ENCODE measurements around the gene PAFAH1B1.
"Not testable (repeated sequence)": the region's sequence is repeated elsewhere in the genome, so short reads cannot be mapped to it uniquely, and the experiment has no call there.

The PAFAH1B1 gene

DNA sequence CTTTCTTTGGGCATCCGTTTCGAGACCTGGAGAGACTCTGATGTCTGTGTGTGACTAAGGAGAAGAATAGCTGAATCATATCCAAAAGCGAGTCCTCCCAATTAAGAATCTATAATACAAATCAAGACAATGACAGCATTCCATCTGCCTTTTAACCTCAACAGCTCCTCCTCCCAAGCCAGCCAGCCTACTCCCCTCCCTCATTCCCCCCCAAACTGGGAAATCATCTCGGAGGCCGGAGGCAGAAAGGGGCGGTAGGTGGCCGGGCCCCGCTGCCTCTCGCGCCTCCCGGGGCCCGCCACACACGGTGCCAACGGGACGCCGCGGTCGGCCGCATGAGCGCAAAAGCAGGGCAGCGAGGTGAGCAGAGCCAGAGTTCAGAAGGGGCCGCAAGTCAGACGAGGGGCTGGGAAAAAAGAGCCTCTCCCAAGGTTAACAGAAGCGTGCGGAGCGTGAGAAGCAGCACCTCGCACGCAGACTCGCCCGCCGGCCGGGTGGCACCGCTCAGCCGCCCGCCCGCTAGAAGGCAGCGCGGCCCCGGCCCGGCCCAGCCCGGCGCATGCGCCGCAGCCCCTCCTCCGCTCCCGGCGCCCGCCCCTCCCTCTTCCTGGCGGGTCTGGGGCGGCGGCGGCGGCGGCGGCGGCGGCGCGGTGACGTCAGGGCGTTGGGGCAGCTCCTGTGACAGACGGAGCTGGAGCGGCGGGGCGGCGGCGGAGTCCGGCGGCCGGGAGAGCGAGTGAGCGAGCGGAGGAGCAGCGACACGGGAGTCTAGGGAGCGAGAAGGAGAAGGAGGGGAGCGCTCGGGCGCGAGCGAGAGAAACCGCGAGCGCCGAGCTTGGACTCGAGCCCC, at the start of gene PAFAH1B1:
Gene PAFAH1B1, plus strand, starts transcription at position 684 of the 850 bp plus-strand sequence. CDS start 44,635 bp downstream, outside the sequence.
- peak within 1 kb of the TSS; percentile 92 for H3K4me3 ChIP-seq (ENCODE audit: low read length)
- H3K4me1 ChIP-seq (ENCODE audit: control insufficient read depth, low read length): peaks cover 35% of the 10 kb centered on the region
- no peak for TF ChIP-seq EZH2phosphoT487 (IDR thresholded peaks at IDR 0.05; ENCODE audit: borderline replicate concordance, low read length)
- TF ChIP-seq, protein P1, sequence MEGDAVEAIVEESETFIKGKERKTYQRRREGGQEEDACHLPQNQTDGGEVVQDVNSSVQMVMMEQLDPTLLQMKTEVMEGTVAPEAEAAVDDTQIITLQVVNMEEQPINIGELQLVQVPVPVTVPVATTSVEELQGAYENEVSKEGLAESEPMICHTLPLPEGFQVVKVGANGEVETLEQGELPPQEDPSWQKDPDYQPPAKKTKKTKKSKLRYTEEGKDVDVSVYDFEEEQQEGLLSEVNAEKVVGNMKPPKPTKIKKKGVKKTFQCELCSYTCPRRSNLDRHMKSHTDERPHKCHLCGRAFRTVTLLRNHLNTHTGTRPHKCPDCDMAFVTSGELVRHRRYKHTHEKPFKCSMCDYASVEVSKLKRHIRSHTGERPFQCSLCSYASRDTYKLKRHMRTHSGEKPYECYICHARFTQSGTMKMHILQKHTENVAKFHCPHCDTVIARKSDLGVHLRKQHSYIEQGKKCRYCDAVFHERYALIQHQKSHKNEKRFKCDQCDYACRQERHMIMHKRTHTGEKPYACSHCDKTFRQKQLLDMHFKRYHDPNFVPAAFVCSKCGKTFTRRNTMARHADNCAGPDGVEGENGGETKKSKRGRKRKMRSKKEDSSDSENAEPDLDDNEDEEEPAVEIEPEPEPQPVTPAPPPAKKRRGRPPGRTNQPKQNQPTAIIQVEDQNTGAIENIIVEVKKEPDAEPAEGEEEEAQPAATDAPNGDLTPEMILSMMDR (IDR thresholded peaks at IDR 0.05; ENCODE audit: low read depth, low read length, poor library complexity, severe bottlenecking): peak; percentile 22

DNA sequence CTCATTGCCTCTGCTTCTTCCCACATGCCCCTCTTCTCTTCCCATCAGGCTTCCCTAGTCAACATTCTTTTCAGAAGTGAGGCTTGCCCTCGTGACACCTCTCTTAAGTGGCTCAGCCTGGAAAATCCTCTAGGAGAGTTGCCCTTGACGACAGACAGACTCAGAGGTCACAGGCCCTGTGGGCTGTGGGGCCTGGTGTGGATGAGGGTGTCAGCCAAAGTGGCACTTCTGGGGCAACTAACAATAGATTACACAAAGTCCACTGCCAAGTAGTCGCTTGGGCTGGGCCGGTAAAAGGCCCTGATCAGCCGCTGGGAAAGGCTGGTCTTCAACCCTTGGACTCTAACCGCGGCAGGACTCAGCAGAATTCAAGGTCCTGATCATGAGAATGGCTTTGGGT, 48.1 kb upstream of the PAFAH1B1 start:
- H3K4me3 ChIP-seq (ENCODE audit: low read length): no peak overlapping the region

More for the DNA sequence above, at the start of gene PAFAH1B1:
- H3K27ac ChIP-seq (ENCODE audit: low read depth, low read length): peak within 1 kb of the TSS; percentile 85
- H3K4me2 ChIP-seq (ENCODE audit: low read length): peak within 1 kb of the TSS; percentile 98
- no peaks in the 10 kb centered on the region for H3K27me3 ChIP-seq (ENCODE audit: control insufficient read depth, low read length)
- H3K36me3 ChIP-seq (ENCODE audit: control insufficient read depth, low read length): peaks cover 31% of the 10 kb centered on the region
- H3K79me2 ChIP-seq (ENCODE audit: control insufficient read depth, low read length): peaks cover 45% of the 10 kb centered on the region
- no peaks in the 10 kb centered on the region for H3K9me3 ChIP-seq (ENCODE audit: control insufficient read depth, insufficient read depth, low read length)
- H3K9me2 ChIP-seq (replicated peaks; ENCODE audit: control insufficient read depth, low read length): no peaks in the 10 kb centered on the region
- peaks cover 12% of the 10 kb centered on the region for H4K20me1 ChIP-seq (ENCODE audit: control insufficient read depth, insufficient read depth, low read depth, low read length)
- peaks cover 8% of the 10 kb centered on the region for H3F3A ChIP-seq (ENCODE audit: control insufficient read depth, insufficient read depth)

DNA sequence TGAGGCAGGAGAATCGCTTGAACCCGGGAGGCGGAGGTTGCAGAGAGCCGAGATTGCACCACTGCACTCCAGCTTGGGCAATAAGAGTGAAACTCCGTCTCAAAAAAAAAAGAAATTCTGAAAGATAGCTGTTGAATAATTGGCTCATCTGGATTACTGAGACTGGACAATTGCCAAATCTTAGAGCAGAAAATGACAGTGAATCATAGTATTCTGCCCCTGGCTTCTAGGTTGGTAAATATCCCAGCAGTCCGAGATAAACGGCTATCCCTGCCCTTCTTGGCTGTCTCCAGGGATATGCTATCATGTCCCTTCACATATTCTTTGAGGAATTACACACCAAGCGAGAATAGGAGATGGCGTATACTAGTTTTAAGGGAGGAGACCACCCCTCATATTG, 46.3 kb upstream of the PAFAH1B1 start:
- H3K79me2 ChIP-seq (ENCODE audit: control insufficient read depth, low read length): no peaks in the 10 kb centered on the region
- peaks cover 17% of the 10 kb centered on the region for H3F3A ChIP-seq (ENCODE audit: control insufficient read depth, insufficient read depth)
- H3K4me1 ChIP-seq (ENCODE audit: control insufficient read depth, low read length): peaks cover 46% of the 10 kb centered on the region
- no peak overlapping the region for H3K27ac ChIP-seq (ENCODE audit: low read depth, low read length)
- no peak for TF ChIP-seq EZH2phosphoT487 (IDR thresholded peaks at IDR 0.05; ENCODE audit: borderline replicate concordance, low read length)
- TF ChIP-seq, protein P1 (IDR thresholded peaks at IDR 0.05; ENCODE audit: low read depth, low read length, poor library complexity, severe bottlenecking): no peak
- no peak overlapping the region for H3K4me2 ChIP-seq (ENCODE audit: low read length)
- no peaks in the 10 kb centered on the region for H3K9me2 ChIP-seq (replicated peaks; ENCODE audit: control insufficient read depth, low read length)
- H3K27me3 ChIP-seq (ENCODE audit: control insufficient read depth, low read length): no peaks in the 10 kb centered on the region
- no peaks in the 10 kb centered on the region for H3K9me3 ChIP-seq (ENCODE audit: control insufficient read depth, insufficient read depth, low read length)
- H4K20me1 ChIP-seq (ENCODE audit: control insufficient read depth, insufficient read depth, low read depth, low read length): no peaks in the 10 kb centered on the region
- no peaks in the 10 kb centered on the region for H3K36me3 ChIP-seq (ENCODE audit: control insufficient read depth, low read length)
- H3K4me3 ChIP-seq (ENCODE audit: low read length): no peak overlapping the region

More for the DNA sequence above, 48.1 kb upstream of the PAFAH1B1 start:
- no peaks in the 10 kb centered on the region for H4K20me1 ChIP-seq (ENCODE audit: control insufficient read depth, insufficient read depth, low read depth, low read length)
- peaks cover 17% of the 10 kb centered on the region for H3F3A ChIP-seq (ENCODE audit: control insufficient read depth, insufficient read depth)
- H3K36me3 ChIP-seq (ENCODE audit: control insufficient read depth, low read length): no peaks in the 10 kb centered on the region
- no peak for TF ChIP-seq EZH2phosphoT487 (IDR thresholded peaks at IDR 0.05; ENCODE audit: borderline replicate concordance, low read length)
- TF ChIP-seq, protein P1 (IDR thresholded peaks at IDR 0.05; ENCODE audit: low read depth, low read length, poor library complexity, severe bottlenecking): no peak
- H3K9me2 ChIP-seq (replicated peaks; ENCODE audit: control insufficient read depth, low read length): no peaks in the 10 kb centered on the region
- H3K27me3 ChIP-seq (ENCODE audit: control insufficient read depth, low read length): no peaks in the 10 kb centered on the region
- no peaks in the 10 kb centered on the region for H3K79me2 ChIP-seq (ENCODE audit: control insufficient read depth, low read length)
- H3K4me1 ChIP-seq (ENCODE audit: control insufficient read depth, low read length): peaks cover 63% of the 10 kb centered on the region
- no peak overlapping the region for H3K4me2 ChIP-seq (ENCODE audit: low read length)
- H3K27ac ChIP-seq (ENCODE audit: low read depth, low read length): no peak overlapping the region
- H3K9me3 ChIP-seq (ENCODE audit: control insufficient read depth, insufficient read depth, low read length): no peaks in the 10 kb centered on the region

DNA sequence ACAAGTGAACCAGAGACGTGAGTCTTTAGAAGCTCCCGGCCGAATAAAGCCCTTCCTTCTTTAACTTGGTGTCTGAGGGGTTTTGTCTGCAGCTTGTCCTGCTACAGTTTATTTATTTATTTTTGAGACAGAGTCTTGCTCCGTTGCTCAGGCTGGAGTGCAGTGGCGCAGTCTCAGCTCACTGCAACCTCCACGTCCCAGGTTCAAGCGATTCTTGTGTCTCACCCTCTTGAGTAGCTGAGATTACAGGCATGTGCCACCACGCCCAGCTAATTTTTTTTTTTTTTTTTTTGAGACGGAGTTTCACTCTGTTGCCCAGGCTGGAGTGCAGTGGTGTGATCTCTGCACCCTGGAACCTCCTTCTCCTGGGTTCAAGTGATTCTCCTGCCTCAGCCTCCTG, 45.4 kb upstream of the PAFAH1B1 start:
- Histone ChIP-seq H3K4me1 (ENCODE audit: control insufficient read depth, low read length) (peaks cover 37% of the 10 kb centered on the region), H3K4me2 (ENCODE audit: low read length) (peak overlapping the region; percentile 35)
- H3K79me2 ChIP-seq (ENCODE audit: control insufficient read depth, low read length); H3K27ac ChIP-seq (ENCODE audit: low read depth, low read length); H3F3A ChIP-seq (ENCODE audit: control insufficient read depth, insufficient read depth); H3K27me3 ChIP-seq (ENCODE audit: control insufficient read depth, low read length); H3K9me3 ChIP-seq (ENCODE audit: control insufficient read depth, insufficient read depth, low read length); H4K20me1 ChIP-seq (ENCODE audit: control insufficient read depth, insufficient read depth, low read depth, low read length); H3K36me3 ChIP-seq (ENCODE audit: control insufficient read depth, low read length); H3K9me2 ChIP-seq (replicated peaks; ENCODE audit: control insufficient read depth, low read length); H3K4me3 ChIP-seq (ENCODE audit: low read length): not testable (repeated sequence)

Data from DOHH2 (cell line).